OCI-LY7 (cell line): Measurements from ENCODE around the gene GPR37. TPM values are rescaled to one million over a fixed set of nuclear protein-coding genes. Genes with fewer than 3 reads are reported as not detected.

ENCODE experiments used
- BruUV-seq: library from RNA; stranded (reverse); fragments of 400-500 nt; replicated peaks from 2 replicates; lab custom pipeline; 2021; lab: Mats Ljungman, UMichigan
- CTCF ChIA-PET: fragments of 300-600 bp; sonication (Branson Sonifier 250); formaldehyde crosslinking; loops from one replicate; lab custom pipeline; 2022; ENCODE audit warnings: antibody characterized with exemption; ENCODE audit not compliant: unreplicated experiment; lab: Charles Lee
- POLR2A ChIA-PET: fragments of 300-600 bp; sonication (Branson Sonifier 250); formaldehyde crosslinking; loops from one replicate; lab custom pipeline; 2022; ENCODE audit warnings: antibody characterized with exemption; lab: Charles Lee
- DNase-seq: peaks from one replicate; pipeline ENCODE4 v3.0.0-alpha.2; 2015; ENCODE audit warnings: low spot score
- H2AFZ ChIP-seq: fragments of 200-600 bp; sonication (generic), shearing (Covaris generic); 2 replicates; pipeline ENCODE4 v1.6.1; 2014; ENCODE audit warnings: mild to moderate bottlenecking, antibody characterized with exemption, low read length, moderate library complexity
- H3K27ac ChIP-seq: fragments of 200-600 bp; sonication (generic); 2 replicates; pipeline ENCODE4 v1.5.1; 2014; ENCODE audit warnings: mixed run types, low read depth, mild to moderate bottlenecking, moderate library complexity, low read length, inconsistent platforms; ENCODE audit not compliant: poor library complexity, severe bottlenecking
- H3K36me3 ChIP-seq: fragments of 200-600 bp; sonication (generic); 2 replicates; pipeline ENCODE4 v1.6.1; 2014; ENCODE audit warnings: mild to moderate bottlenecking, antibody characterized with exemption, low read length, moderate library complexity, mixed read lengths; ENCODE audit not compliant: insufficient read depth
- H3K4me1 ChIP-seq: fragments of 200-600 bp; sonication (generic); 2 replicates; pipeline ENCODE4 v1.5.1; 2014; ENCODE audit warnings: mild to moderate bottlenecking, low read length; ENCODE audit not compliant: insufficient read depth, poor library complexity, severe bottlenecking
- H3K4me2 ChIP-seq: fragments of 200-600 bp; sonication (generic); 2 replicates; pipeline ENCODE4 v1.6.1; 2014; ENCODE audit warnings: mild to moderate bottlenecking, low read length
- H3K4me3 ChIP-seq: fragments of 200-600 bp; sonication (generic); 2 replicates; pipeline ENCODE4 v1.5.1; 2014; ENCODE audit warnings: mild to moderate bottlenecking, low read depth, low read length; ENCODE audit not compliant: poor library complexity, severe bottlenecking
- H3K79me2 ChIP-seq: fragments of 200-600 bp; sonication (generic); 2 replicates; pipeline ENCODE4 v1.6.1; 2016; ENCODE audit warnings: low read depth, mild to moderate bottlenecking, low read length, moderate library complexity, mixed read lengths; ENCODE audit not compliant: insufficient read depth
- H3K9me2 ChIP-seq: fragments of 200-600 bp; sonication (generic); 2 replicates; pipeline ENCODE4 v1.6.1; 2016; ENCODE audit warnings: mild to moderate bottlenecking, low read length, mixed read lengths; ENCODE audit not compliant: insufficient read depth
- H3K9me3 ChIP-seq: fragments of 200-600 bp; sonication (generic); 2 replicates; pipeline ENCODE4 v1.6.1; 2014; ENCODE audit warnings: mild to moderate bottlenecking, mixed run types, low read length, mixed read lengths
- H4K20me1 ChIP-seq: fragments of 200-600 bp; sonication (generic); 2 replicates; pipeline ENCODE4 v1.6.1; 2014; ENCODE audit warnings: mild to moderate bottlenecking, antibody characterized with exemption, low read length, moderate library complexity, mixed read lengths; ENCODE audit not compliant: insufficient read depth
- EZH2phosphoT487 ChIP-seq: fragments of 200-600 bp; sonication (generic); IDR thresholded peaks from 2 replicates; pipeline ENCODE4 v1.6.1; 2018; ENCODE audit warnings: low read depth, borderline replicate concordance, mild to moderate bottlenecking, mixed run types, antibody characterized with exemption, low read length, moderate library complexity, mixed read lengths
- intact Hi-C: fragments of 100-400 bp; cut with micrococcal nuclease; formaldehyde crosslinking; loops from one replicate; pipeline ENCODE4 v1.10.0; 2022; ENCODE audit not compliant: unreplicated experiment
- total RNA-seq, 2 experiments: library from RNA; depleted of rRNA in 1 of 2; stranded (reverse); fragments of >200 nt in 1 of 2; shearing (Covaris generic) in 1 of 2; gene quantifications; 2 replicates each; pipeline ENCODE4 v1.2.3, GENCODE V29; 2014 to 2022
- TF ChIP-seq, protein P1 (sequence below): fragments of 200-600 bp; sonication (generic); conservative IDR thresholded peaks from 2 replicates; pipeline ENCODE4 v1.5.1; 2014; ENCODE audit warnings: mild to moderate bottlenecking, antibody characterized with exemption, low read length, moderate library complexity, mixed read lengths

Gene GPR37
- total RNA-seq, 2 experiments from 2014 or later, result not detected

DNA sequence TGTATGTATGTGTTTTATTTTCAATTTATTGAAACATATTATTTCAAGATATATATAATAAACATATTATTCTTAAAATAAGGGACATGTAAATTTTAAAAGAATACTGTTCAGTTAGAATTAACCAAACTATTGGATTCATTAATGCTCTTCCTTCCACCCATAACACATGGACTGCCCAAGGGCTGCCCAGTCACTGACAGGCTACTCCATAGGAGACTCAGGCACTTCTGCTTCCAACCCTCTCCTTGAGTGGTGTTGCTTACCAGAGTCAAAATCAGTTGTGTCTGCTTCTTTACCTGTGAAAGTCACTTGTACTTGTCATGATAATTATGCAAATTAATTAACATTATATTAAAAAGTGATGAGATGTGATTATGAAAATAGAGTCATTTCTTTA is 9.8 kb upstream of the GPR37 start:
- CTCF ChIA-PET, result no interaction called here
- POLR2A ChIA-PET, result no interaction called here
- no peaks in the 10 kb centered on the region for H3K36me3 ChIP-seq
- no peaks in the 10 kb centered on the region for H3K9me3 ChIP-seq
- H3K79me2 ChIP-seq, result no peaks in the 10 kb centered on the region
- intact Hi-C loops, result no loop called here
- H3K4me1 ChIP-seq, result no peaks in the 10 kb centered on the region
- H3K4me3 ChIP-seq, result no peak overlapping the region
- TF ChIP-seq, protein P1, sequence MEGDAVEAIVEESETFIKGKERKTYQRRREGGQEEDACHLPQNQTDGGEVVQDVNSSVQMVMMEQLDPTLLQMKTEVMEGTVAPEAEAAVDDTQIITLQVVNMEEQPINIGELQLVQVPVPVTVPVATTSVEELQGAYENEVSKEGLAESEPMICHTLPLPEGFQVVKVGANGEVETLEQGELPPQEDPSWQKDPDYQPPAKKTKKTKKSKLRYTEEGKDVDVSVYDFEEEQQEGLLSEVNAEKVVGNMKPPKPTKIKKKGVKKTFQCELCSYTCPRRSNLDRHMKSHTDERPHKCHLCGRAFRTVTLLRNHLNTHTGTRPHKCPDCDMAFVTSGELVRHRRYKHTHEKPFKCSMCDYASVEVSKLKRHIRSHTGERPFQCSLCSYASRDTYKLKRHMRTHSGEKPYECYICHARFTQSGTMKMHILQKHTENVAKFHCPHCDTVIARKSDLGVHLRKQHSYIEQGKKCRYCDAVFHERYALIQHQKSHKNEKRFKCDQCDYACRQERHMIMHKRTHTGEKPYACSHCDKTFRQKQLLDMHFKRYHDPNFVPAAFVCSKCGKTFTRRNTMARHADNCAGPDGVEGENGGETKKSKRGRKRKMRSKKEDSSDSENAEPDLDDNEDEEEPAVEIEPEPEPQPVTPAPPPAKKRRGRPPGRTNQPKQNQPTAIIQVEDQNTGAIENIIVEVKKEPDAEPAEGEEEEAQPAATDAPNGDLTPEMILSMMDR, result no peak
- TF ChIP-seq EZH2phosphoT487, result no peak
- DNase-seq, result no peak
- no TSS peak for BruUV-seq
- H3K4me2 ChIP-seq, result no peak overlapping the region
- no peak overlapping the region for H2AFZ ChIP-seq
- no peak overlapping the region for H3K27ac ChIP-seq
- H4K20me1 ChIP-seq, result no peaks in the 10 kb centered on the region
- H3K9me2 ChIP-seq, result no peaks in the 10 kb centered on the region

DNA sequence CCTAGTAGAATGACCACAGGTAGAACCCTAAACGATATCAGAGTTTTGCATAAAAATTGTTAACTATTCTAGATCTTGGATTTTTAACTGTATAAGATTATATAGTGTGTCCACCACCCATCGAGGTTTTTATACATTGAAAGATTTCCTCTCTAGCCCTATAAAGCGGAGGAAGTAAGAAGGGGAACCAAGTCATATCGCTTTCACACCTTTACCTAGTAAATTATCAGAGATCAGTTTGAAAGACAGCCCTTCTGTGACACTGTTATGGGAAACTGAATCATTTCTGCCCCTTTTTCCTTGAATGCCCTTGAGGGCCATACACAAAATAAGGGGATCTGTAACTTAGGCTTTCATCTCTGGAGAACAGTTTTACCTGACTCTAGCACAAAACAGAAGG is 8.3 kb upstream of the GPR37 start:
- BruUV-seq, result no TSS peak
- Histone ChIP-seq H3K4me3 (no peak overlapping the region), H3K9me2 (no peaks in the 10 kb centered on the region), H3K27ac (no peak overlapping the region), H2AFZ (no peak overlapping the region), H3K79me2 (no peaks in the 10 kb centered on the region), H3K9me3 (no peaks in the 10 kb centered on the region), H3K4me1 (no peaks in the 10 kb centered on the region), H4K20me1 (no peaks in the 10 kb centered on the region), H3K36me3 (no peaks in the 10 kb centered on the region), H3K4me2 (no peak overlapping the region)
- intact Hi-C loops, result no loop called here
- TF ChIP-seq EZH2phosphoT487, result no peak
- TF ChIP-seq, protein P1, result no peak
- ChIA-PET CTCF (no interaction called here), POLR2A (interaction anchor here (0.7 kb wide), 1 partner anchor 46 kb away, joined by 4 read pairs; no protein-coding TSS in a partner anchor)
- no peak for DNase-seq

DNA sequence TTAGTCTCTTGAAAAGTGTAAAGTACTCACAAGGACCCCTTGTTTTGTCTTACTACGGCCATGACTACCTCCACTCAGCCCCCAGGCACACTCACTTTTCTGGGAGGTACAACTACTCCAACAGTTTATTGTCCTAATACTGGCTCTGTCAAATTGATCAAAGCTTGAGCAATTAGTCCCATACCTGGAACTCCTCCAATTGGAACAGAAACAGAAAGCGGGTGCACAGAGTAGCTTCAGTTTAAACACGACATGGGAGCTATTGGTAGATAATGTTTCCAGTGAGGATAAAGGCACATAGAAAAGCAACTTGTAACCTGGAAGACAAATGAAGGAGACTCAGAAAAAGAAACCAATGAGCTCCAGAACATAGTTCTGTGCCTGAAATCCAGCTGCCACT is 7.7 kb upstream of the GPR37 start:
- TF ChIP-seq, protein P1, result no peak
- no peak for TF ChIP-seq EZH2phosphoT487
- ChIA-PET POLR2A (no interaction called here), CTCF (no interaction called here)
- Histone ChIP-seq H3K79me2 (no peaks in the 10 kb centered on the region), H3K9me2 (no peaks in the 10 kb centered on the region), H3K36me3 (no peaks in the 10 kb centered on the region), H3K9me3 (no peaks in the 10 kb centered on the region), H3K4me1 (no peaks in the 10 kb centered on the region), H3K4me3 (no peak overlapping the region), H2AFZ (no peak overlapping the region), H3K27ac (no peak overlapping the region), H3K4me2 (no peak overlapping the region), H4K20me1 (no peaks in the 10 kb centered on the region)
- BruUV-seq, result no TSS peak
- no peak for DNase-seq
- intact Hi-C loops, result no loop called here
